ENCODE data around the gene U2AF2. TPM values are rescaled to one million over a fixed set of nuclear protein-coding genes. Genes with fewer than 3 reads are reported as not detected.

Gene U2AF2
- total and polyA plus RNA-seq, 2 of the 8 experiments (the other 6 are each of a cell fraction or from before 2014, with no cell fraction given) = 162 to 252 TPM

- TF ChIP-seq SIN3A (conservative IDR thresholded peaks at IDR 0.05 in 1 of 2, IDR thresholded peaks at IDR 0.05 in 1 of 2; ENCODE audit: low read depth in 1 of 2, low read length in 2 of 2) = peak in 1 of 2 experiments; percentile 52; a peak in 1 of 4 replicates
- TF ChIP-seq SUZ12 (IDR thresholded peaks at IDR 0.05; ENCODE audit: low read length) = peak; percentile 60; the same call in 1 of the 2 replicates
- TF ChIP-seq RNF2 (IDR thresholded peaks at IDR 0.05; ENCODE audit: borderline replicate concordance, low read depth, low read length, missing control alignments, poor library complexity, severe bottlenecking) = no peak
- TF ChIP-seq ASH2L (IDR thresholded peaks at IDR 0.05; ENCODE audit: low read length) = peak; percentile 72
- 0 out of 2 replicates have a peak, but pooled peaks have one; percentile 21 for TF ChIP-seq PHF8 (conservative IDR thresholded peaks at IDR 0.05; ENCODE audit: low read depth, low read length)
- no peak for TF ChIP-seq MAFK (IDR thresholded peaks at IDR 0.05; ENCODE audit: low read depth, low read length)
- peak; percentile 86 for TF ChIP-seq KDM4A (IDR thresholded peaks at IDR 0.05; ENCODE audit: low read depth, low read length, severe bottlenecking)
- peak in 1 of 2 experiments; percentile 30; a peak in 1 of 3 replicates for TF ChIP-seq EP300 (IDR thresholded peaks at IDR 0.05; ENCODE audit: borderline replicate concordance in 1 of 2, low read depth in 2 of 2, low read length in 2 of 2)
- TF ChIP-seq ATF2 (IDR thresholded peaks at IDR 0.05; ENCODE audit: low read length) = no peak
- peak; percentile 82 for TF ChIP-seq SP1 (IDR thresholded peaks at IDR 0.05; ENCODE audit: low read depth, low read length)
- TF ChIP-seq RBBP5 (IDR thresholded peaks at IDR 0.05; ENCODE audit: borderline replicate concordance, low read depth, low read length) = peak; percentile 65; the same call in 1 of the 2 replicates
- 0 out of 2 replicates have a peak, but pooled peaks have one; percentile 34 for TF ChIP-seq CHD2 (IDR thresholded peaks at IDR 0.05; ENCODE audit: low read length)
- no peak for TF ChIP-seq JUN (IDR thresholded peaks at IDR 0.05; ENCODE audit: low read depth, low read length)
- TF ChIP-seq TAF7 (optimal IDR thresholded peaks at IDR 0.05; ENCODE audit: borderline replicate concordance, low read depth, low read length) = peak; percentile 9
- TF ChIP-seq BRCA1 (IDR thresholded peaks at IDR 0.05; ENCODE audit: low read depth, low read length) = 0 out of 2 replicates have a peak, but pooled peaks have one; percentile 4
- TF ChIP-seq TBP (IDR thresholded peaks at IDR 0.05; ENCODE audit: low read depth, low read length) = peak; percentile 48
- TF ChIP-seq HDAC2 (IDR thresholded peaks at IDR 0.05; ENCODE audit: borderline replicate concordance in 1 of 2, low read depth in 2 of 2, low read length in 2 of 2) = peak; percentile 93 to 97; a peak in 3 of 4 replicates
Measured at GRCh38 chr19:55647732-55648584, 6.9 kb upstream of the U2AF2 start, which contains the start of gene CCDC106 (continued).

Measured in H1 (cell line).